Measurements from ENCODE around the gene PI4KB. TPM values are rescaled to one million over a fixed set of nuclear protein-coding genes. Genes with fewer than 3 reads are reported as not detected.

Gene PI4KB
- total and polyA plus RNA-seq, 9 of the 15 experiments (the other 6 are each of a cell fraction or from before 2014, with no cell fraction given) = 3.1 to 65.4 (median 45.1) TPM

DNA sequence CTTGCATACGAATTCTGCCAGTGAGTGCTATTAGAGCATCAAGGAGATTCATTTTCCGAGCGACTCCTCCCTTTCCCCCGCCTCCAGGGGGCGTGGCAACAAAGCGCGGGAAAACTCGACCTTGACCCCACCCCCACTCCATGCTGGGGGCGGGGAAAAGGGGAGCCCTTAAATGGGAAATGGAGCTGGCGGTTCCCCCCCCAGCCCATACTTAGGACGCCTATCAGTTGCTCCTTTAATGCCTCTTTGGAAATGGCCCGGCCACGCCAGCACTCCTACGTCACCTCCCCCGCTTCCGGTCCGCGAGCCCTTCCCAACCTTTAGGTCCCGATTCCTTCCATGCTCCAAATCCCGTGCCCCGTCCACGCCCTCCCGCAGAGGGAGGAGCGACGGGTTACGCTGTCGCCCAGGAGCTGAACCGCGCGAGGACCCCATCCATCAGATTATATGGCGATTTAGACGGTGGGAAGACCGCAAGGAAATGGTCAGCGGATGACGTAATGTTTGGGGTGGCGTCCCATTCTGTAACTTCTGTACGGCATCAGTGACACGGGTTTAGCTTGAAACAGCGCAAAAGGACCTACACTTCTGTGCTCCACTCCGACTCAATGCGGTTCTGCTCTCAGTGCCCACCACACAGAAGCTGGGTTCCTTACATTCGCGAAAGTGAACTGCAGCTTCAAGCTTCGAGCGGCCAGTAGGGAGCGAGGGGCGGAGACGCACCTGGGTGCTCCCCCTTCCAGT, 45.8 kb downstream of the PI4KB start (continued):
- TF ChIP-seq, protein P1, sequence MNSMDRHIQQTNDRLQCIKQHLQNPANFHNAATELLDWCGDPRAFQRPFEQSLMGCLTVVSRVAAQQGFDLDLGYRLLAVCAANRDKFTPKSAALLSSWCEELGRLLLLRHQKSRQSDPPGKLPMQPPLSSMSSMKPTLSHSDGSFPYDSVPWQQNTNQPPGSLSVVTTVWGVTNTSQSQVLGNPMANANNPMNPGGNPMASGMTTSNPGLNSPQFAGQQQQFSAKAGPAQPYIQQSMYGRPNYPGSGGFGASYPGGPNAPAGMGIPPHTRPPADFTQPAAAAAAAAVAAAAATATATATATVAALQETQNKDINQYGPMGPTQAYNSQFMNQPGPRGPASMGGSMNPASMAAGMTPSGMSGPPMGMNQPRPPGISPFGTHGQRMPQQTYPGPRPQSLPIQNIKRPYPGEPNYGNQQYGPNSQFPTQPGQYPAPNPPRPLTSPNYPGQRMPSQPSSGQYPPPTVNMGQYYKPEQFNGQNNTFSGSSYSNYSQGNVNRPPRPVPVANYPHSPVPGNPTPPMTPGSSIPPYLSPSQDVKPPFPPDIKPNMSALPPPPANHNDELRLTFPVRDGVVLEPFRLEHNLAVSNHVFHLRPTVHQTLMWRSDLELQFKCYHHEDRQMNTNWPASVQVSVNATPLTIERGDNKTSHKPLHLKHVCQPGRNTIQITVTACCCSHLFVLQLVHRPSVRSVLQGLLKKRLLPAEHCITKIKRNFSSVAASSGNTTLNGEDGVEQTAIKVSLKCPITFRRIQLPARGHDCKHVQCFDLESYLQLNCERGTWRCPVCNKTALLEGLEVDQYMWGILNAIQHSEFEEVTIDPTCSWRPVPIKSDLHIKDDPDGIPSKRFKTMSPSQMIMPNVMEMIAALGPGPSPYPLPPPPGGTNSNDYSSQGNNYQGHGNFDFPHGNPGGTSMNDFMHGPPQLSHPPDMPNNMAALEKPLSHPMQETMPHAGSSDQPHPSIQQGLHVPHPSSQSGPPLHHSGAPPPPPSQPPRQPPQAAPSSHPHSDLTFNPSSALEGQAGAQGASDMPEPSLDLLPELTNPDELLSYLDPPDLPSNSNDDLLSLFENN (IDR thresholded peaks at IDR 0.05; ENCODE audit: low read depth in 2 of 2, low read length in 2 of 2) = 0 out of 4 replicates have a peak, but pooled peaks of 1 of the 2 experiments have one; percentile 18
- TF ChIP-seq KDM4B (IDR thresholded peaks at IDR 0.05; ENCODE audit: borderline replicate concordance in 2 of 2, low read depth in 1 of 2) = peak in 1 of 2 experiments; percentile 54; a peak in 1 of 4 replicates
- peak; percentile 88; the same call in 1 of the 2 replicates for TF ChIP-seq POLR2H (tag; IDR thresholded peaks at IDR 0.05; ENCODE audit: low read depth)
- 0 out of 2 replicates have a peak, but pooled peaks have one; percentile 3 for TF ChIP-seq ZKSCAN1 (IDR thresholded peaks at IDR 0.05; ENCODE audit: low read depth, low read length)
- TF ChIP-seq, protein P2, sequence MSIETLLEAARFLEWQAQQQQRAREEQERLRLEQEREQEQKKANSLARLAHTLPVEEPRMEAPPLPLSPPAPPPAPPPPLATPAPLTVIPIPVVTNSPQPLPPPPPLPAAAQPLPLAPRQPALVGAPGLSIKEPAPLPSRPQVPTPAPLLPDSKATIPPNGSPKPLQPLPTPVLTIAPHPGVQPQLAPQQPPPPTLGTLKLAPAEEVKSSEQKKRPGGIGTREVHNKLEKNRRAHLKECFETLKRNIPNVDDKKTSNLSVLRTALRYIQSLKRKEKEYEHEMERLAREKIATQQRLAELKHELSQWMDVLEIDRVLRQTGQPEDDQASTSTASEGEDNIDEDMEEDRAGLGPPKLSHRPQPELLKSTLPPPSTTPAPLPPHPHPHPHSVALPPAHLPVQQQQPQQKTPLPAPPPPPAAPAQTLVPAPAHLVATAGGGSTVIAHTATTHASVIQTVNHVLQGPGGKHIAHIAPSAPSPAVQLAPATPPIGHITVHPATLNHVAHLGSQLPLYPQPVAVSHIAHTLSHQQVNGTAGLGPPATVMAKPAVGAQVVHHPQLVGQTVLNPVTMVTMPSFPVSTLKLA (conservative IDR thresholded peaks at IDR 0.05) = peak; percentile 80 to 93
- no peak for TF ChIP-seq CBX2 (IDR thresholded peaks at IDR 0.05; ENCODE audit: insufficient read depth, low read length, poor library complexity, severe bottlenecking)
- TF ChIP-seq, protein P3, sequence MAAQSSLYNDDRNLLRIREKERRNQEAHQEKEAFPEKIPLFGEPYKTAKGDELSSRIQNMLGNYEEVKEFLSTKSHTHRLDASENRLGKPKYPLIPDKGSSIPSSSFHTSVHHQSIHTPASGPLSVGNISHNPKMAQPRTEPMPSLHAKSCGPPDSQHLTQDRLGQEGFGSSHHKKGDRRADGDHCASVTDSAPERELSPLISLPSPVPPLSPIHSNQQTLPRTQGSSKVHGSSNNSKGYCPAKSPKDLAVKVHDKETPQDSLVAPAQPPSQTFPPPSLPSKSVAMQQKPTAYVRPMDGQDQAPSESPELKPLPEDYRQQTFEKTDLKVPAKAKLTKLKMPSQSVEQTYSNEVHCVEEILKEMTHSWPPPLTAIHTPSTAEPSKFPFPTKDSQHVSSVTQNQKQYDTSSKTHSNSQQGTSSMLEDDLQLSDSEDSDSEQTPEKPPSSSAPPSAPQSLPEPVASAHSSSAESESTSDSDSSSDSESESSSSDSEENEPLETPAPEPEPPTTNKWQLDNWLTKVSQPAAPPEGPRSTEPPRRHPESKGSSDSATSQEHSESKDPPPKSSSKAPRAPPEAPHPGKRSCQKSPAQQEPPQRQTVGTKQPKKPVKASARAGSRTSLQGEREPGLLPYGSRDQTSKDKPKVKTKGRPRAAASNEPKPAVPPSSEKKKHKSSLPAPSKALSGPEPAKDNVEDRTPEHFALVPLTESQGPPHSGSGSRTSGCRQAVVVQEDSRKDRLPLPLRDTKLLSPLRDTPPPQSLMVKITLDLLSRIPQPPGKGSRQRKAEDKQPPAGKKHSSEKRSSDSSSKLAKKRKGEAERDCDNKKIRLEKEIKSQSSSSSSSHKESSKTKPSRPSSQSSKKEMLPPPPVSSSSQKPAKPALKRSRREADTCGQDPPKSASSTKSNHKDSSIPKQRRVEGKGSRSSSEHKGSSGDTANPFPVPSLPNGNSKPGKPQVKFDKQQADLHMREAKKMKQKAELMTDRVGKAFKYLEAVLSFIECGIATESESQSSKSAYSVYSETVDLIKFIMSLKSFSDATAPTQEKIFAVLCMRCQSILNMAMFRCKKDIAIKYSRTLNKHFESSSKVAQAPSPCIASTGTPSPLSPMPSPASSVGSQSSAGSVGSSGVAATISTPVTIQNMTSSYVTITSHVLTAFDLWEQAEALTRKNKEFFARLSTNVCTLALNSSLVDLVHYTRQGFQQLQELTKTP (IDR thresholded peaks at IDR 0.05; ENCODE audit: low read depth in 1 of 2, partially characterized antibody in 2 of 2) = peak; percentile 39 to 79
- peak; percentile 69; the same call in 1 of the 2 replicates for TF ChIP-seq SMARCA4 (IDR thresholded peaks at IDR 0.05)
- TF ChIP-seq KLF13 (tag; IDR thresholded peaks at IDR 0.05; ENCODE audit: borderline replicate concordance, low read depth) = peak; percentile 37; the same call in 1 of the 2 replicates
- TF ChIP-seq, protein P4, sequence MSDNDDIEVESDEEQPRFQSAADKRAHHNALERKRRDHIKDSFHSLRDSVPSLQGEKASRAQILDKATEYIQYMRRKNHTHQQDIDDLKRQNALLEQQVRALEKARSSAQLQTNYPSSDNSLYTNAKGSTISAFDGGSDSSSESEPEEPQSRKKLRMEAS (CRISPR knock-in tag; IDR thresholded peaks at IDR 0.05) = peak; percentile 87
- TF ChIP-seq, protein P5, sequence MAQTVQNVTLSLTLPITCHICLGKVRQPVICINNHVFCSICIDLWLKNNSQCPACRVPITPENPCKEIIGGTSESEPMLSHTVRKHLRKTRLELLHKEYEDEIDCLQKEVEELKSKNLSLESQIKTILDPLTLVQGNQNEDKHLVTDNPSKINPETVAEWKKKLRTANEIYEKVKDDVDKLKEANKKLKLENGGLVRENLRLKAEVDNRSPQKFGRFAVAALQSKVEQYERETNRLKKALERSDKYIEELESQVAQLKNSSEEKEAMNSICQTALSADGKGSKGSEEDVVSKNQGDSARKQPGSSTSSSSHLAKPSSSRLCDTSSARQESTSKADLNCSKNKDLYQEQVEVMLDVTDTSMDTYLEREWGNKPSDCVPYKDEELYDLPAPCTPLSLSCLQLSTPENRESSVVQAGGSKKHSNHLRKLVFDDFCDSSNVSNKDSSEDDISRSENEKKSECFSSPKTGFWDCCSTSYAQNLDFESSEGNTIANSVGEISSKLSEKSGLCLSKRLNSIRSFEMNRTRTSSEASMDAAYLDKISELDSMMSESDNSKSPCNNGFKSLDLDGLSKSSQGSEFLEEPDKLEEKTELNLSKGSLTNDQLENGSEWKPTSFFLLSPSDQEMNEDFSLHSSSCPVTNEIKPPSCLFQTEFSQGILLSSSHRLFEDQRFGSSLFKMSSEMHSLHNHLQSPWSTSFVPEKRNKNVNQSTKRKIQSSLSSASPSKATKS (CRISPR knock-in tag; IDR thresholded peaks at IDR 0.05) = no peak
- peak; percentile 48 for TF ChIP-seq RBBP5 (IDR thresholded peaks at IDR 0.05; ENCODE audit: borderline replicate concordance, insufficient read depth, low read length, poor library complexity, severe bottlenecking)
- no peak for TF ChIP-seq HIVEP1 (CRISPR knock-in tag; IDR thresholded peaks at IDR 0.05)
